Fibroblast of lung (primary cell): Measurements from ENCODE around the gene MPC2. TPM values are rescaled to one million over a fixed set of nuclear protein-coding genes. Genes with fewer than 3 reads are reported as not detected.
"Not testable (repeated sequence)": the region's sequence is repeated elsewhere in the genome, so short reads cannot be mapped to it uniquely, and the experiment has no call there.

Experiments used
- DNase-seq, 2 donors: peaks; one replicate each; pipeline versions ENCODE4 v3.0.0 to v3.0.0-alpha.2; 2010; ENCODE audit warnings: low read depth in 2 of 2
- H2AFZ ChIP-seq: 2 replicates; pipeline ENCODE4 v1.5.1; 2012; ENCODE audit warnings: low read length, control low read depth, inconsistent platforms
- H3K27ac ChIP-seq: 2 replicates; pipeline ENCODE4 v1.5.1; 2011; ENCODE audit warnings: low read length, control low read depth; ENCODE audit not compliant: insufficient read depth
- H3K27me3 ChIP-seq: 2 replicates; pipeline ENCODE4 v1.5.1; 2011; ENCODE audit warnings: mild to moderate bottlenecking, low read length; ENCODE audit not compliant: control insufficient read depth, insufficient read depth
- H3K36me3 ChIP-seq: 2 replicates; pipeline ENCODE4 v1.5.1; 2011; ENCODE audit warnings: low read length; ENCODE audit not compliant: control insufficient read depth, insufficient read depth
- H3K4me1 ChIP-seq: 2 replicates; pipeline ENCODE4 v1.5.1; 2011; ENCODE audit warnings: low read length; ENCODE audit not compliant: control insufficient read depth, insufficient read depth; ENCODE audit errors: extremely low read depth
- H3K4me2 ChIP-seq: 2 replicates; pipeline ENCODE4 v1.5.1; 2011; ENCODE audit warnings: low read length, control low read depth; ENCODE audit not compliant: insufficient read depth; ENCODE audit errors: extremely low read depth
- H3K4me3 ChIP-seq, 4 experiments: fragments of 200-600 bp in 1 of 4; sonication (generic) in 1 of 4; replicated peaks in 1 of 4; 2 replicates each; pipeline ENCODE4 v1.5.1; 2011 to 2016; ENCODE audit warnings: low read length in 4 of 4, low read depth in 3 of 4, mild to moderate bottlenecking in 3 of 4, control low read depth in 2 of 4, inconsistent platforms in 1 of 4, mixed read lengths in 1 of 4; ENCODE audit not compliant: insufficient read depth in 1 of 4; ENCODE audit errors: control extremely low read depth in 1 of 4
- H3K79me2 ChIP-seq: 2 replicates; pipeline ENCODE4 v1.5.1; 2012; ENCODE audit warnings: mild to moderate bottlenecking, low read length, inconsistent platforms; ENCODE audit not compliant: control insufficient read depth, insufficient read depth
- H3K9ac ChIP-seq: 2 replicates; pipeline ENCODE4 v1.5.1; 2011; ENCODE audit warnings: mild to moderate bottlenecking, low read length, control low read depth; ENCODE audit not compliant: insufficient read depth
- H3K9me3 ChIP-seq: 2 replicates; pipeline ENCODE4 v1.5.1; 2012; ENCODE audit warnings: low read depth, low read length; ENCODE audit not compliant: control insufficient read depth, insufficient read depth
- H4K20me1 ChIP-seq: 2 replicates; pipeline ENCODE4 v1.5.1; 2011; ENCODE audit warnings: low read length; ENCODE audit not compliant: control insufficient read depth, insufficient read depth; ENCODE audit errors: extremely low read depth
- CTCF ChIP-seq, 2 donors: IDR thresholded peaks in 1 of 2; conservative IDR thresholded peaks in 1 of 2; 1 replicate in 1 of 2; 2 replicates in 1 of 2; pipeline ENCODE4 v1.5.1; 2011 to 2012; ENCODE audit warnings: low read length in 2 of 2, control low read depth in 1 of 2, inconsistent platforms in 1 of 2, low read depth in 1 of 2, mild to moderate bottlenecking in 1 of 2
- EZH2 ChIP-seq: IDR thresholded peaks from 2 replicates; pipeline ENCODE4 v1.5.1; 2012; ENCODE audit warnings: low read length, control low read depth, mild to moderate bottlenecking; ENCODE audit errors: missing control alignments
- polyA plus RNA-seq, 2 donors: library from polyadenylated mRNA; depleted of rRNA in 1 of 2; stranded (reverse) in 1 of 2; unstranded in 1 of 2; fragments of >200 nt; gene quantifications; 2 replicates each; pipeline ENCODE4 v1.2.1, GENCODE V29; 2011 to 2012; ENCODE audit warnings: missing spikeins in 1 of 2
- total RNA-seq: library from RNA; depleted of rRNA; stranded (reverse); fragments of >200 nt; gene quantifications from 2 replicates; pipeline ENCODE4 v1.2.1, GENCODE V29; 2014

The MPC2 gene
- total and polyA plus RNA-seq, 2 donors (not counting 1 experiment from before 2014, with no cell fraction given), result 35.2 to 58.7 TPM

- peak overlapping the region; percentile 33 for H3K9ac ChIP-seq
- TF ChIP-seq EZH2, result no peak
- TF ChIP-seq CTCF (conservative IDR thresholded peaks at IDR 0.05 in 1 of 2, IDR thresholded peaks at IDR 0.05 in 1 of 2; ENCODE audit: low read depth in 1 of 2, low read length in 2 of 2), result no peak
- peak overlapping the region; percentile 98 for H3K27ac ChIP-seq
- peak overlapping the region; percentile 54 for H3K4me2 ChIP-seq
- no peaks in the 10 kb centered on the region for H3K36me3 ChIP-seq
- H3K4me1 ChIP-seq, result no peaks in the 10 kb centered on the region
- H2AFZ ChIP-seq, result peak overlapping the region; percentile 84
- peaks cover 2% of the 10 kb centered on the region for H4K20me1 ChIP-seq
- peak overlapping the region; percentile 46 to 89 (median 86) for H3K4me3 ChIP-seq
- no peaks in the 10 kb centered on the region for H3K27me3 ChIP-seq
- no peaks in the 10 kb centered on the region for H3K9me3 ChIP-seq
- H3K79me2 ChIP-seq, result peaks cover 62% of the 10 kb centered on the region
- peak in 1 of 2 donors; percentile 64 for DNase-seq
Observed at GRCh38 chr1:167934426-167935215, 2.3 kb downstream of the MPC2 start.

- H3K27me3 ChIP-seq, result no peaks in the 10 kb centered on the region
- no peaks in the 10 kb centered on the region for H3K36me3 ChIP-seq
- no peaks in the 10 kb centered on the region for H3K9me3 ChIP-seq
- no peak overlapping the region for H2AFZ ChIP-seq
- H3K4me1 ChIP-seq, result no peaks in the 10 kb centered on the region
- no peak overlapping the region for H3K9ac ChIP-seq
- TF ChIP-seq CTCF (conservative IDR thresholded peaks at IDR 0.05 in 1 of 2, IDR thresholded peaks at IDR 0.05 in 1 of 2; ENCODE audit: low read depth in 1 of 2, low read length in 2 of 2), result no peak
- TF ChIP-seq EZH2, result no peak
- H3K4me2 ChIP-seq, result peak overlapping the region; percentile 54
- no peak for DNase-seq
- H3K27ac ChIP-seq, result no peak overlapping the region
- peaks cover 54% of the 10 kb centered on the region for H3K79me2 ChIP-seq
- H3K4me3 ChIP-seq, result peak overlapping the region in 3 of 4 experiments; percentile 85 to 89 (median 87)
- peaks cover 2% of the 10 kb centered on the region for H4K20me1 ChIP-seq
Observed at GRCh38 chr1:167933788-167934187, 3.1 kb downstream of the MPC2 start.

- H3K27ac ChIP-seq, result no peak overlapping the region
- no peaks in the 10 kb centered on the region for H3K27me3 ChIP-seq
- H3K4me1 ChIP-seq, result no peaks in the 10 kb centered on the region
- H3K79me2 ChIP-seq, result peaks cover 34% of the 10 kb centered on the region
- no peak overlapping the region for H2AFZ ChIP-seq
- H3K9ac ChIP-seq, result no peak overlapping the region
- H3K4me2 ChIP-seq, result no peak overlapping the region
- no peaks in the 10 kb centered on the region for H3K9me3 ChIP-seq
- no peak for TF ChIP-seq CTCF (conservative IDR thresholded peaks at IDR 0.05 in 1 of 2, IDR thresholded peaks at IDR 0.05 in 1 of 2; ENCODE audit: low read depth in 1 of 2, low read length in 2 of 2)
- no peak for TF ChIP-seq EZH2
- H4K20me1 ChIP-seq, result no peaks in the 10 kb centered on the region
- no peaks in the 10 kb centered on the region for H3K36me3 ChIP-seq
- H3K4me3 ChIP-seq, result no peak overlapping the region
- no peak for DNase-seq
Observed at GRCh38 chr1:167929725-167930124, 7.1 kb downstream of the MPC2 start.

- H3K4me2 ChIP-seq, H3K27me3 ChIP-seq, H3K27ac ChIP-seq, H3K36me3 ChIP-seq, H3K9ac ChIP-seq, H4K20me1 ChIP-seq, H3K4me3 ChIP-seq, H2AFZ ChIP-seq, H3K4me1 ChIP-seq, DNase-seq, H3K9me3 ChIP-seq: not testable (repeated sequence)
- peaks cover 26% of the 10 kb centered on the region for H3K79me2 ChIP-seq
Observed at GRCh38 chr1:167928919-167929318, 8.0 kb downstream of the MPC2 start.
